Measurements from ENCODE around the gene ZNF438.
"Not testable (repeated sequence)": the region's sequence is repeated elsewhere in the genome, so short reads cannot be mapped to it uniquely, and the experiment has no call there.

ZNF438 gene

GRCh38 chr10:30929901-30930520, 101.7 kb downstream of the ZNF438 start:
- FAIRE-seq: no peak

DNA sequence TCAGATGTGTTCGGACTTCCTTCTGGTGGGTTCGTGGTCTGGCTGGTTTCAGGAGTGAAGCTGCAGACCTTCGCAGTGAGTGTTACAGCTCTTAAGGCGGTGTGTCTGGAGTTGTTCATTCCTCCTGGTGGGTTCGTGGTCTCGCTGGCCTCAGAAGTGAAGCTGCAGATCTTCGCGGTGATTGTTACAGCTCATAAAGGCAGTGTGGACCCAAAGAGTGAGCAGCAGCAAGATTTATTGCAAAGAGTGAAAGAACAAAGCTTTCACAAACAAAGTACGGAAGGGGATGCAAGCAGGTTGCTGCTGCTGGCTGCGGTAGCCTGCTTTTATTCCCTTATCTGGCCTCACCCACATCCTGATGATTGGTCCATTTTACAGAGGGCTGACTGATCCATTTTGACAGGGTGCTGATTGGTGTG, 102.3 kb downstream of the ZNF438 start:
- FAIRE-seq: not testable (repeated sequence)

DNA sequence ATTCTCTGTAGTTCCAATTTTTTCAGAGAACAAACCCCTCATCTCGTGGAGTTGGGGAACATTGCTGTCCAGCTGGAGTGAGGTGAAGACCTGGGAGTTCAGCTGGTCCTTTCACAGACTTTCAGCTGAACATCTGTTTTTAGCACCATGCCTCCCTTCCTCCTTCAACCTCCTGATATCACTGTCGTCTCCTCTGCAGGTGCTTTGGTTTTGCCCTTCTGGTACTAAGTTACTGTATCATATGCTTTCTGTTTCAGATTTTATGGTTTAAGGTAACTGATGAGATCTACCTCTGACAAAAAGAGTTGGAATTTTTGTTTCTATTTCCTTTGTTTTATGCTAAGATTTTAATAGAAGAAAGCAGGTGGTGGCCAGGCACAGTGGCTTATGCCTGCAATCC, 102.9 kb downstream of the ZNF438 start:
- no peak for FAIRE-seq

- no peak for FAIRE-seq
These were observed 113.0 kb downstream of the ZNF438 start for GRCh38 chr10:30918651-30919050.

GRCh38 chr10:30917789-30918188, 113.9 kb downstream of the ZNF438 start:
- no peak for FAIRE-seq

DNA sequence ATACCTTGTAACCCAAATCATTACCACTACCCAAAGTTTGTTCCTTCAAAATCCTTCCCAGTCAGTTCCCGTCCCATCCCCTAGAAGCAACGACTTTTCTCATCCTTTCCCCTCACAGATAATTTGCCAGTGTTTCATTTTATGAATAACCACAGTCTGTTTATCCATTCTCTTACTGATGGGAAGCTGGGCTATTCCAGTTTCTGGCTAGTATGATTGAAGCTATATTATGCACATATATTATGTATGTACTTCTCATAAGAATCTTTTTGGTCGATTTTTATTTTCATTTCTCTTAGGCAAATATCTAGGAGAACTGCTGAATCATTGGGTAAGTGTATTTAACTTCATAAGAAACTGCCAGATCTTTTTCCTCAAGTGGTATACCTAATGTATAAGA, 114.6 kb downstream of the ZNF438 start:
- FAIRE-seq: no peak

GRCh38 chr10:30915146-30915545, 116.5 kb downstream of the ZNF438 start:
- peak; percentile 56 for FAIRE-seq

DNA sequence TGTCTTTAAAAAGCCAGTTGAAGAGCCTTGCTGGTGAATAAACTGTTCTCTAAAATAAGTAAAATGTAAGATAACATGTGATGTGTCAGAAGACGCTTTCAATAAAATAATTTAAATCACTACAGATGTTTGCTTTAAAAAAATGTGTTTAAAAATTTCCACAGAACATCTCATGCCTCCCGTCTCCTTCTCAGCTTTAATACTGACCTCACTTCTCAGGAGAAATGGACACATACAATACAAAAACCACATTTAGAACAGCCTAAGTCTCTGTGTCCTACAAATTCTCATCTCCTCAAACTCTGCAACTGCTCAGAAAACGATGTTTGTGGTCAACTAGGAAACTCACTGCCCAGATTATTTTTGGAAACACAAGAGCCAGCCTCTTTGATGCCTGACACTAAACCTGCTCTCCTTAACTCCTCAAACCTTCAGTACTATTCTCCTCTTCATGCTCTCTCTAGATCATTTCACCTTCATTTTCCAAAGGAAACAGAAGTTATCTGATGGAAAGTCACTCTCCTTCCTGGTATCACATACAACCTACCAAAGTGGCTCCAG, 120.3 kb downstream of the ZNF438 start:
- no peak for FAIRE-seq

DNA sequence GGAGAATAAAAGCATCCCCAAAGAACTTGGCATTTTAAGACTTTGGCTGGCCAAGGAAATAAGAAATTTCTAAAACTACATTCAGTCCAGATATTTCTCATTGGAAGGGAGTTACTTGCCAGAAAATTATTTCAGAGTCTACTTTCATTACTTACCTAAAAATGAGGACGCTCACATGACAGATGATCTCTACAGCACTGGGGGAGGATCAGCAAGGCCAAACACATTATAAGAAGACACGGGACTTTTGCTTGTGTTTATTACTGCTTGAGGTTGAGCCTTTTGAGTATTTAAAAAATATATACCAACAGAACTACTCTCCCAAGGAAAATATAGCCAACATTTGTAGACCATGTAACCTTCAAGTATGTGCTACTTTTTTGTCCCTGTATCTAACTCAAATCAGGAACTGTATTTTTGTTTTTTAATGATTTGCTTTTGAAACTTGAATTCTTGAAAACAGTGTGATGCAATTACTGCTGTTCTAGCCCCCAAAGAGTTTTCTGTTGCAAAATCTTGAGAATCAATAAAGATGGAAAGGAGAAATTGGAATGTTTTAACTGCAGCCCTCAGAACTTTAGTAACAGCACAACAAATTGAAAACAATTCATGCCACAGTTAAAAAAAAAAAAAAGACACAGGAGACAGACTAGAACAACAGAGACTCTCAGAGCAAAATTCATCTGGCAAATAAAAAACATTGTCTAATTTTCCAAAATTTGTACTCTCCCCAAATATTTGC, 128.1 kb downstream of the ZNF438 start:
- peak; percentile 36 for FAIRE-seq

DNA sequence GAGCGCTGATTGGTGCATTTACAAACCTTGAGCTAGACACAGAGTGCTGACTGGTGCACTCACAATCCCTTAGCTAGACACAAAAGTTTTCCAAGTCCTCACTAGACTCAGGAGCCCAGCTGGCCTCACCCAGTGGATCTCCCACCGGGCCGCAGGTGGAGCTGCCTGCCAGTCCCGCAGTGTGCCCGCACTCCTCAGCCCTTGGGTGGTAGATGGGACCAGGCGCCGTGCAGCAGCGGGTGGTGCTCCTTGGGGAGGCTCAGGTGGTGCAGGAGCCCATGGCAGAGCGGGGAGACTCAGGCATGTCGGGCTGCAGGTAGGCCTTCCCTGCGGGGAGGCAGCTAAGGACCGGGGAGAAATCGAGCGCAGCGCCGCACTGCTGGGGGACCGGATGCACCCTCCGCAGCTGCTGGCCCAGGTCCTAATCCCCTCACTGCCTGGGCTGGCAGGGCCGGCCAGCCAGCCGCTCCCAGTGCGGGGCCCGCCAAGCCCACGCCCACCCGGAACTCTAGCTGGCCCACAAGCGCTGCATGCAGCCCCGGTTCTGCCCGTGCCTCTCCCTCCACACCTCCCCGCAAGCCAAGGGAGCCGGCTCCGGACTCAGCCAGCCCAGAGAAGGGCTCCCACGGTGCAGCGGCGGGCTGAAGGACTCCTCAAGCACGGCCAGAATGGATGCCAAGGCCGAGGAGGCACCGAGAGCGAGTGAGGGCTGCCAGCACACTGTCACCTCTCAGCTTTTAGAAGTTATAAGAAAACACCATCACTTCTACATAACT, 128.9 kb downstream of the ZNF438 start:
- no peak for FAIRE-seq

- FAIRE-seq: not testable (repeated sequence)
These were observed 130.2 kb downstream of the ZNF438 start for GRCh38 chr10:30901487-30901886.

DNA sequence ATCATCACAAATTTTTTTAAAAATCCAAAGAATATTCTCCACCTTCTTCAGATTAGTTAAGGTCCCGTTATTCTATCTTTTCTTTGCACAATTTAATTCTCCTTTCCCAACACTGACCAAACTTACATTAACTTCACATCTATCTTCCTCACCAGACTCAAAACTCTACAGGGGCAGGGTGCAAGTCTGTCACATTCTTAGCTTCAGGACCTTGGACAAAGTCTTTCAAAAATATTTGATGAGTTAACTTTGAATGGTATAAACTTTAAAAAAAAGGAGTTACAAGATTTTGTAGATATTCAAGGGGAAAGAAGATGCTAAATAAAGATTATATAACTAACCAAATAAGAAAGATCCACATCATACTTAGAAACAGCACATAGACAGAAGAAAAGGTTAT, 132.7 kb downstream of the ZNF438 start:
- no peak for FAIRE-seq

- FAIRE-seq: no peak
These were observed 134.1 kb downstream of the ZNF438 start for GRCh38 chr10:30897547-30897946.

GRCh38 chr10:30897048-30897447, 134.6 kb downstream of the ZNF438 start:
- no peak for FAIRE-seq

DNA sequence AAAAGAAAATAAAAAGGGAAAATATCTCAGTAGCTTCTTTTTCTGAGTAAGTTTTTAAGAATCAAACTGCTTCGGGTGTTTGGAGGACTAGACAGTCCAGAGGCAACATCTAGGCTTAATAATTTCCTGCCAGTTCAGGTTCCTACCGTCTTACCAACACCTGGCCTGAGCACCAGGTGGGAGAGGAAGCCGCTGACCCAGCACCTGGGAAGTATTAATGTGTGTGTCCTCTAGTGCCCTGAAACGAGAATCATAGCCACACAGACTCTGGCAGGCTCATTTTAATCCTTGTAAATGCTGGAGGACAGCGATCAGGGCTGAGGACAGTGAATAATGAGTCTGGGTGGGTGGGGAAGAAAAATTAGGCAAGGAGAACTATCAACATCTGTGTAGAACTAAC, 137.4 kb downstream of the ZNF438 start:
- FAIRE-seq: no peak

GRCh38 chr10:30893208-30893607, 138.5 kb downstream of the ZNF438 start:
- FAIRE-seq: no peak

DNA sequence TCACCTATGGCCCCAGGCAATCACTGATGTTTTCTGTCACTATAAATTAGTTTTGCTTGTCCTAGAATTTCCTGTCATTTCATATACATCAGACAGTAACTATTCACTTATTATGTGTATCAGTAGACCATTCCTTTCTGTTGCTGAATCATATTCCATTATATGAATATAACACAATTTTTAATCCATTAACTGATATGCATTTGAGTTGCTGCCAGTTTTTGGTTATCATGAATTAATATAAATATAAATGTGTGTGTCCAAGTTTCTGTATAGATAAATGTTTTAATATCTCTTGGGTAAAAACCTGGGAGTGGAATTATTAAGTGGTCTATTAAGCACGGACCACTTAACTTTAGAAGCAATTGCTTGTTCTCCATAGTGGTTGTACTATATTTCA, 143.8 kb downstream of the ZNF438 start:
- FAIRE-seq: no peak

DNA sequence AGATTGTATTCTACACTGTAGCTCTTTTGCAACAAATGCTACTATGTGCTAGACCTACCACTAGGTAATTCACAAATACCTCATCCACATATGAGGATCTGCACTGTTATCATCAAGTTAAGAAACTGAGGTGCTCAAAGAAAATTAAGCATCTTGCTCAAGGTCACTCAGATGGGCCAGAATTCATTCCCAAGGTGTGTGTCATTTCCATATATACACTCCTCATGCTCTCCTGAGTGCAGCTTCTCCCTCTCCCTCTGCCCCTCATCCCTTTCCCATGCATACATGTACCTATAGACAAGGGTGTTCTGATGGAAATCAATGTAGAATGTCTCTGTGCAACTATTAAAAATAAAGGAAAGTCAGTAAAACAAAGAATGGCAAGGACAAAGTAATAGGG, 146.2 kb downstream of the ZNF438 start:
- no peak for FAIRE-seq

- no peak for FAIRE-seq
These were observed 147.9 kb downstream of the ZNF438 start for GRCh38 chr10:30883751-30884150.

GRCh38 chr10:30883116-30883515, 148.5 kb downstream of the ZNF438 start:
- no peak for FAIRE-seq

DNA sequence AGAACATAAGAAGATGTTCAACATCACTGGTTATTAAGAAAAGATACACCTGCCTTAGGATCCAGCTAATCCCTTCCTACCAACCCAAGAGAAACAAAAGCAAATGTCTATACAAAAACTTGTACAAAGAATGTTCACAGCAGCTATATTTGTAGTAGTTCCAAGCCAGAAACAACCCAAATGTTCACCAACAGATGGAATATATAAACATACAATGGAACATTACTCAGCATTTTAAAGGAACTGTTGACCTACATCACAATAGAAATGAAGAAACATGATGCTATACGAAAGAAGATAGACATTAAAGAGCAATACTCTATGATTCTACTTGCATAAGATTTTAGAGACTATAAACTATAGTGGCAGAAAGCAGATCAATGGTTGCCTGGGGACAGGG, 149.4 kb downstream of the ZNF438 start:
- FAIRE-seq: no peak

DNA sequence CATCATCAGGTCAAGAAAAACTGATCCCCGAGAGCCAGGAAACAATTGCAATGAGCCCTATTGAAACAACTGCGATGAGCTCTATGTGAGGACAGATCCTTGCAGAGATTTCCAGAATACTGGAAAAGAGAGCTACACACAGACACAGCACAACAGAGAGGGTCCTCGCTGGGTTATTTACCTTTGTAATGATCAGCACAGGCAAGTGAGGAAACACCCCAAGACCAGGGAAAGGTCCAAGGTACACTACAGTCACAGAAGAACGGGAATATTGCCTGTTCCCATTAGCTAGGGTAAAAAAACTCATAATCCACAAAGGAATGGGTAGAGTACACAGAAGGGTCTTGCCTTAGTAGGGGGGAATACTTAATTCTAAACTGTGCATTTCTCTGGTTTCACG, 152.7 kb downstream of the ZNF438 start:
- no peak for FAIRE-seq

DNA sequence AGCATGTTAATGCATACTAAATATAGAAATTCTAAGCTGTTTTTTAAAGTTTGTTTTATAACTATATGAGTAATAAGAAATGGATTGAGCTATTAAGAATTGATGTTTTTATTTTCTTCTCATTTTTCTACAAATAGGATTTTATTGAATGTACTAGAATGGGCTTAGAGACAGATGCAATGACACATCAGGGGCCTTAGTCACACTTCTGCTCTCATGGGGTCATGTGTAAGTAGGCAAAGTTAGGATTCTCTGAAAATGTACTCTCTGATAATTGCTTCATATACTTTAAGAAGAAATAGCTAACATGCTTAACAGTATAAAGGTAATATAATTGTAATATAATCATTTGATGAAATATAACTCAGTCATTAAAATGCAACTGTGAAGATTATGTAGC, 154.6 kb downstream of the ZNF438 start:
- FAIRE-seq: no peak

DNA sequence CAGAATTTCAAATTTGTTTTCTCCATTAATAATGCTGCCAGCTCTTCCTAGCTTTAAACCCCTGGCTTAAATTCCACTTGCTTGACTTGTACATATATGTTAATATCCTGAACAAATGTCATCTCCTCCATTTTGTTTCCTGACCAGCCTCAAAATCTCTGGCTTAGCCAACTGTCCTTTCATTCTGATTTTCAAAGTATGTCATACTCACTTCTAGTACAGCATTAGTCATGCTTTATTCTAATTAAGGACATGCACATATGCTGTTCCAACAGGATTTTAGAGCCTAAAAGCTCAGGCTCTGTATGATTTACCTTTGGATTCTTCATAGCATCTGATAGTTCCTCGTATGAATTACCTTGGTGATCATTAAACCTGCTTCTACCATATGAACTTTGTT, 158.3 kb downstream of the ZNF438 start:
- no peak for FAIRE-seq

Measured in islet of Langerhans (tissue), 1 donor.